HUES6 (cell line): ENCODE measurements around the gene ARHGAP15.

Experiments used
- H3K27ac ChIP-seq: 2 replicates; pipeline ENCODE4 v1.7.0; 2013; ENCODE audit warnings: low read depth, mild to moderate bottlenecking, low read length, inconsistent platforms
- H3K27me3 ChIP-seq: 2 replicates; pipeline ENCODE4 v1.6.1; 2013; ENCODE audit warnings: low read length; ENCODE audit not compliant: control insufficient read depth, insufficient read depth
- H3K36me3 ChIP-seq: 2 replicates; pipeline ENCODE4 v1.6.1; 2013; ENCODE audit warnings: low read length; ENCODE audit not compliant: control insufficient read depth, insufficient read depth
- H3K4me1 ChIP-seq: 2 replicates; pipeline ENCODE4 v1.6.1; 2013; ENCODE audit warnings: low read length; ENCODE audit not compliant: control insufficient read depth, insufficient read depth
- H3K4me3 ChIP-seq: 2 replicates; pipeline ENCODE4 v1.5.1; 2013; ENCODE audit warnings: low read depth, low read length
- H3K9ac ChIP-seq: one replicate; pipeline ENCODE4 v1.6.1; 2013; ENCODE audit warnings: mild to moderate bottlenecking, low read length
- H3K9me3 ChIP-seq: 2 replicates; pipeline ENCODE4 v1.6.1; 2013; ENCODE audit warnings: low read depth, low read length; ENCODE audit not compliant: control insufficient read depth, insufficient read depth

ARHGAP15 gene

DNA sequence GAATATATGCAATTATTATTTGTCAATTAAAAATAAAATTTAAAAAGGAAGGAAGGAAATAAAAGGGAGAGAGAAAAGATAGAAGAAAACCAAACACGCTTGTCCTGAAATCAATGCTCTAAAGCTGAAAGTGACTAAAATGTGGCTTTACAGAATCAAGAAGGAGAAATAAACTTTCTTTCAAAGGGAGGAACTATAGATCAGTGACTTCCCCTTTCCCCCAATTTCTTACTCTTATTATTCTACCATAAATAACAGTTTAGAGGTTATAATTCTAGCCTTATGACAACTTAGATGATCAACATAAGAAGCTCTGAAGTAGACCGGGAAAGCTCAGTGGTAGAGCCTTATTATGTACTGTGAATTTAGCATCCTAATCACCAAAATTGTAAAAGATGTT lies 122.5 kb downstream of the ARHGAP15 start:
- no peak overlapping the region for H3K9ac ChIP-seq
- H3K27me3 ChIP-seq = no peaks in the 10 kb centered on the region
- H3K4me3 ChIP-seq = no peak overlapping the region
- no peaks in the 10 kb centered on the region for H3K9me3 ChIP-seq
- no peaks in the 10 kb centered on the region for H3K36me3 ChIP-seq
- H3K27ac ChIP-seq = no peak overlapping the region
- no peaks in the 10 kb centered on the region for H3K4me1 ChIP-seq

DNA sequence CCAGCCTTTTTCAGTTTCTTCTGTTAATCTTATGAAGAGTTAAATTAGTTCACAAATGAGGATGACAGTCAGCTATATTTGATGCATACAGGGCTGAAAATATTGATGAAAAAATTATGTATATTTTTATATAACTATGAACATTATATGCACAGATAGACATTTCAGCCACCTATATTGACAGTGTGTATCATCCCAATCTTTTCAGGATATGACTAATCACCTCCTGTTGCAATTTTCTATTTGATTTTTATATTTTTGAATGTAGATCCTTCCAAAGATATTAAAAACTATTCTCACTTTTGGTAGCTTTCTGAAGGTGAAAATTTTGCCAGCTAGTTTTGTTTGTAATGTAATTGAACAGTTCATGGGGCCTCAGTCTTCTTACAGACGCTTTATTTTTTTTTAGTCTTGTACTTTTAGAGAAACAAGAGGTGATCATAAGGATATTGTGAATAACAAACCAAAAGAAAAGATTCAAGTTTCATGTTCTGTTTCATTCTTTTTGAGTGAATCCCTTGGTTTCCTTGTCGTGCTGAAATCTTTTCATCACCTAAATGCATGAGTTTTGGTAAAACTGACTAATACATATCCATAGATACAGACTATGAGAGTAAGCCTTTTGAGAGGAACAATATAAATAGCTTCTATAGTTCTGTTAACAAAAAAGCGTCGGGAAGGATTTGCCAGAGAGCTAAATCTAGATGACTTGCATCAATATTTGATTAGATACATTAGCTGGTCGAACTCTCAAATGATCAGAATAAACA lies 123.1 kb downstream of the ARHGAP15 start:
- no peaks in the 10 kb centered on the region for H3K4me1 ChIP-seq
- no peaks in the 10 kb centered on the region for H3K36me3 ChIP-seq
- no peak overlapping the region for H3K4me3 ChIP-seq
- no peak overlapping the region for H3K27ac ChIP-seq
- H3K9me3 ChIP-seq = no peaks in the 10 kb centered on the region
- H3K27me3 ChIP-seq = no peaks in the 10 kb centered on the region
- no peak overlapping the region for H3K9ac ChIP-seq

DNA sequence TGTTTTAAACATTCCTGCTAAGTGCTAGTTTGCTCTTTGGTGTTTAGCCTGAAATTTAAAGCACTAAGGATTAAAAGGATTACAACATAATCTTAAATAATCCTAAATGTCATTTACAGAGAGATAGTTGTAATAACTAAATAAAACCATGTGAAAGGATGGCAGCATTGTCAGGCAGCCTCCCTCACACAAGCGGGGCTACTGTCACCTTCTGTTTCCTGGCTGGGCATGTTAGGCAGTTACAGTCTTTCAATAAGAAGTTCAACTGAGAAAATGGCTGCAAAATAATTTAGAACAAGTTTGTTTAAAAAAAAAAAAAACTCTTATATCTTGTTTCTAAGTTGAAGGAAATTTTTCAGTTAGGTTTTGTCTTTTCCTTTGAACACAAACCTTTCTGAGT lies 124.9 kb downstream of the ARHGAP15 start:
- Histone ChIP-seq H3K9me3 (no peaks in the 10 kb centered on the region), H3K27ac (no peak overlapping the region), H3K4me1 (peaks cover 9% of the 10 kb centered on the region), H3K4me3 (no peak overlapping the region), H3K36me3 (no peaks in the 10 kb centered on the region), H3K9ac (no peak overlapping the region), H3K27me3 (no peaks in the 10 kb centered on the region)

DNA sequence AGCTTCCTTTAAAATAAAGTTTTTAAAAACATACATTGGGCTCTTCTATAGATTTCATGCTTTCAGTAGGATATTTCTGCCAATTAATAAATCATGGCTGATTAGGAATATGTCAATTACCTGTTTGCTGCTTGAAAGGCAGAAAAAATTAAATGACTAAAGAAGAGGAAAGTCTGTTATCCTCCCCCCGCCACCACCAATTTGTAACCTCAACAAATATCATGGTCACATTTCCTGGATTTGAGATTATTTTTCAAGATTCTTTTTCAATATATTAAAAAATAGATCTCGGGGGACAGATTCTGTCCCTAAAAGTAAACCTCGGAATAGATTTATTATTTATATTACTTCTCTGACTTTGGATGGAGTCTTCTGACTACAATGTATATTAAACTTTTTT lies 125.9 kb downstream of the ARHGAP15 start:
- no peaks in the 10 kb centered on the region for H3K9me3 ChIP-seq
- peaks cover 11% of the 10 kb centered on the region for H3K4me1 ChIP-seq
- no peak overlapping the region for H3K4me3 ChIP-seq
- no peak overlapping the region for H3K27ac ChIP-seq
- no peaks in the 10 kb centered on the region for H3K36me3 ChIP-seq
- no peaks in the 10 kb centered on the region for H3K27me3 ChIP-seq
- H3K9ac ChIP-seq = no peak overlapping the region

DNA sequence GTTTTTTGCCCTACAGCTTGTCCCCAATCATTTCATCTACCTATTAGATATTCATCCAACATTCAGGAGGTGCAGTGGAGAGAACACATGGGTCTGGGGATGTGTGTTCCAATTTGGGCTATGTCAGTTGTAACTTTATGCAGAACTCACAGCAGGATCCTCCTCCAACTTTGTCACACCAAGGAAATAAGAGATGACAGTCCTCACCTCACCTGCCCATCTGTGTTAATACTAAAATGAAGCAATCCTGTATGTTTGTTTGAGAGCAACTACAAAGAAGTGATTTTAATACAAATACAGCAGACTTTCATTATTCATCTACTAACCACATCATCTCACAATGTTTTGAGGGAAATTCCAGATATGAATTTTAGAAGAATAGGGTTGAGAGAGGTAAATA lies 126.7 kb downstream of the ARHGAP15 start:
- Histone ChIP-seq H3K9me3 (no peaks in the 10 kb centered on the region), H3K27ac (no peak overlapping the region), H3K36me3 (no peaks in the 10 kb centered on the region), H3K4me3 (no peak overlapping the region), H3K27me3 (no peaks in the 10 kb centered on the region), H3K9ac (no peak overlapping the region), H3K4me1 (peaks cover 11% of the 10 kb centered on the region)

DNA sequence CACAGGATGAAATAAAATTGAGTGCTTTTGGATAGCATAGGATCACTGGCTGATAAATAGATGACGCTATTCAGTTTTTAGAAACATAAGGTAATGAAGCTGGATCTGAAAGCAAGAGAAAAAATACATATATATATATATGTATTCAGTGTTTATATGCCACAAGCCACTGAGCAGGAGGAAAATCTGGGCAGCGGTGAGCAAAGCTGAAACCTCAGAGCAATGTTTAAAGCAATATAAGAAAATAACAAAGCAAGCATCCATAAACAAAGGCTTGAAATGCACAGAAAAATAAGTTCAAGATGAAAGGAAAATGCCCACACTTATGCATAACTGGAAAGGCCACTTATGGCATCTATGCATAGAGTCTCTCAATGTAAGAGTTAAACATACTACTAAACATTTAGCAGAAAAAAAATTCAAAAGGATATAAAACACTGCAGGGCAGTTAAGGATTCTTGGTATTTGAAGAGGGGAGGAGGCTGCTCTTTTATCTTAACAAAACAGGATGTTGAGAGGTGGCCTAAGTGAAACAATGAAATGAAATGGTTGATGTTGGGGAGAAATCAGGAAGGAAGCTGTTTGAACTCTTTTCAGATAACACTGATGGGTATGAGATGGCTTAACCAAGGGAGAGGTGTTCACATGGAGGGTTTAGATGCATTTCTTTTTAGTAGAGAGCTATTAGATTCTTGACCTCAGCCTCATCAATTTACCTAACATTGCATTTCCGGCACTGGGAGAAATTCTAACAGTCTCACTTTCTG lies 129.1 kb downstream of the ARHGAP15 start:
- Histone ChIP-seq H3K9me3 (no peaks in the 10 kb centered on the region), H3K4me1 (peaks cover 11% of the 10 kb centered on the region), H3K27ac (no peak overlapping the region), H3K4me3 (no peak overlapping the region), H3K27me3 (no peaks in the 10 kb centered on the region), H3K36me3 (no peaks in the 10 kb centered on the region), H3K9ac (no peak overlapping the region)

DNA sequence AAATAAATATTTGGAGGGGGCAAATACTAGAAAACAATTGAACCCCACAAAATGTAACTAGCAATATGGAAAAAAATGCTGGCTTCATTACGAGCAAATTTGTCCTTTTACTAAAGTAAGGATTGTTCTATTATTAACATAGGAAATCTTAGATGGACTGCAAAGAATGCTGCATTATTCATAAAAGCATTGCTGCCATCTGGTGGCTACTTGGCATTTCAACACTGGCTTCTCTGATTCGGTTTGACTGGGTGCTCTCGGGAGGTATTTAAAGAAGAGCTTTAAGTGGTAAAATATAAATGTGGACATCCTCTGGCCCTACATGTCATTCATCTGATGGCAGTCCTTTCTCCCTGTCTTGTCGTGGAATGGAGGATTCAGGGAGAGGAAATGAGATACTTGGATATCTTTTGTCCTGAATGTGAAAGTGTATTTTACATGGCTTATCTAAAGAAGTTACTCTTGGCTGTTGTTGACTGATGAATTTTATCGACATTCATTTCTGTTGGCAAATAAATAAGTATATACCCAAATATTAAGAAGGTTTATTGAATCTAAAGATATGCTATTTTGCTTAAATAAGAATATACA lies 130.2 kb downstream of the ARHGAP15 start:
- Histone ChIP-seq H3K9ac (no peak overlapping the region), H3K4me3 (no peak overlapping the region), H3K27me3 (no peaks in the 10 kb centered on the region), H3K9me3 (no peaks in the 10 kb centered on the region), H3K27ac (no peak overlapping the region), H3K36me3 (no peaks in the 10 kb centered on the region), H3K4me1 (peaks cover 11% of the 10 kb centered on the region)

DNA sequence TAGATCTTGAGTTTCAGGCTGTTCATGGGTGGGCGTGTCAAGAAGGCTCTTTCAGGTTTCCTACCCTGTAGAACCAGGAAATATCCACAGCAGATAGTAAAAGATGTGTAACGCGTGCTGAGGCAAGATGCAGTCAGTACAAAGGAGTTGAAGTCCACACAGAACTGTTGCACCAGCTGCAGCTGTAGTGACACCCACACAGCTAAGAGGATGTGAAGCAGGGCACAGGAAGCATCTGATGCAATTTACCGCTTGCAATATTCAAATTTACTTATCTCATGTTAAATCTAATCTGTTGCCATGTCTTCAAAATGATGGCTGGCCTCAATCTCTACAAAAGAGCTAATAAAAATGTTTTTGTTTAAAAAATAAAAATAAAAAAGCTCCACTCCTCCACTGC lies 132.8 kb downstream of the ARHGAP15 start:
- H3K9ac ChIP-seq = no peak overlapping the region
- H3K27ac ChIP-seq = no peak overlapping the region
- no peaks in the 10 kb centered on the region for H3K9me3 ChIP-seq
- H3K4me3 ChIP-seq = no peak overlapping the region
- peaks cover 11% of the 10 kb centered on the region for H3K4me1 ChIP-seq
- H3K36me3 ChIP-seq = no peaks in the 10 kb centered on the region
- H3K27me3 ChIP-seq = no peaks in the 10 kb centered on the region

DNA sequence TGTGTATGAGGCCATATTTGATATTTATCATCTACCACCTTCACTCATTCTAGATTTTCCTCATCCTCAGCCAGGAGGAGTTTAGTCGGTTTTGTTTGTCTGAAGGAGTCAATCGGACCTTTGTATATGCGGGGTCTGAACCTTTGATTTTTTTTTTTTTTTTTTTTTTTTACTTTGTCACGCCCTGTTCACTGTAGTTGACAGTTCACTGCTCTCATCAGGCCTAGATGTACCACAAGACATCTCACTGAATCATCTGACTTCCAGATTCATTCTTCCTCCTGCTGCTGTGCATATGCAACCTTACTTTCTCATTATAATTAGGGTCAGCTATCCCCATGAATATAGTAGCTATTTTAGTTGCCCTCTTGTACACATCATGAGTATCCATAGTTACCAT lies 133.2 kb downstream of the ARHGAP15 start:
- Histone ChIP-seq H3K36me3 (no peaks in the 10 kb centered on the region), H3K4me3 (no peak overlapping the region), H3K27ac (no peak overlapping the region), H3K4me1 (peaks cover 11% of the 10 kb centered on the region), H3K9ac (no peak overlapping the region), H3K9me3 (no peaks in the 10 kb centered on the region), H3K27me3 (no peaks in the 10 kb centered on the region)

DNA sequence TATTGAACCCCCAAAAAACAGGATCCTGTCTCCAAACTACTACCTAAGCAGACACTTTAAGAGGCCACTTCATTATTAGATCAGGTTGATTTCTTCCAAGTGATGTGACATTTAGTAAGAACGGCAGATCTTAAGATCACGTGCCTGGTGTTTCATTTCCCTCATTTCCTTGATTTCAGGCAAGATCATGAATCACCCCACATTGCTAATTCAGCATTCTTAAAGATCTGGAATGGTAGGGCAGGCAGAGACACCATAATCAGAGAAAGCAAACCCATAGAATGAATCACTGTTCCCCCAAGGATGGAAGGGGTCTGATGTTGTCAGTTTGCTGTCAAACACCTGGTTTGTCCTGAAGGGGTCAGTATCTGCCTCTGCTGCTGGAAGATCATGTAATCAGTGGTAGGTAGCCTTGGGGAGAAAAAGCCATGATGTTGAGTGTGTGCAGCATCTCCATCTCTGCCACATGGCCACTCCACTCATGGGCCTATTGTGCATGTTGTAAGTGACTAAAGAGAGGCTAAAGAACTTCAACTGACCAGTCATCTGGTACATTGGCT lies 133.9 kb downstream of the ARHGAP15 start:
- Histone ChIP-seq H3K9me3 (no peaks in the 10 kb centered on the region), H3K27me3 (no peaks in the 10 kb centered on the region), H3K4me1 (peaks cover 11% of the 10 kb centered on the region), H3K4me3 (no peak overlapping the region), H3K27ac (no peak overlapping the region), H3K36me3 (no peaks in the 10 kb centered on the region), H3K9ac (no peak overlapping the region)

DNA sequence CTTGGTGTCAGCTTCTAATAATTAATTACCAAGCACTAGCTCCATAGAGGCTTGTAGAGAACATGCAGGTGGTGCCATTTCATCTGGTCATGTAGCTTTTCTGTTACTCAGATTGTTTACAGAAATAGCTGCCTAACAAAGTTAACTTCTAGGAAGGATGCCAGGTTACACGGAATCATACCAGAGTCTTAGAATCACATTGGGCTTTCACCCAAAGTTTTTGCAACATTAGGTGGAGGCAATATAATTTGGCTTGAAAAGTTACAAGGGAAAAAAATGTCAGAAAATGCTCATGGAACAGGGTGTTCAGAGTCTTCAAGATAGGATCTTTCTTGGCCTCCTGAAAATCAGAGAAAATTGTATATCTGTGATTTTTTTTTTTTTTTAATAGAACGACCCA lies 135.6 kb downstream of the ARHGAP15 start:
- H3K9ac ChIP-seq = no peak overlapping the region
- H3K4me3 ChIP-seq = no peak overlapping the region
- no peaks in the 10 kb centered on the region for H3K27me3 ChIP-seq
- no peaks in the 10 kb centered on the region for H3K4me1 ChIP-seq
- no peaks in the 10 kb centered on the region for H3K36me3 ChIP-seq
- H3K9me3 ChIP-seq = no peaks in the 10 kb centered on the region
- no peak overlapping the region for H3K27ac ChIP-seq
